Gastroesophageal sphincter (tissue), 3 donors: ENCODE data around the gene LAMTOR1.

Experiments used
- EP300 ChIP-seq: sonication (generic); formaldehyde crosslinking; IDR thresholded peaks from one replicate; pipeline ENCODE4 v1.6.1; 2017; ENCODE audit warnings: antibody characterized with exemption, mild to moderate bottlenecking
- POLR2A ChIP-seq, 2 donors: fragments of 450-650 bp; IDR thresholded peaks; one replicate each; pipeline ENCODE4 v1.6.1; 2017; ENCODE audit warnings: antibody characterized with exemption in 2 of 2, mild to moderate bottlenecking in 2 of 2, moderate library complexity in 1 of 2
- POLR2AphosphoS5 ChIP-seq: sonication (generic); formaldehyde crosslinking; IDR thresholded peaks from one replicate; pipeline ENCODE4 v1.6.1; 2017; ENCODE audit warnings: antibody characterized with exemption
- TF ChIP-seq, protein P1 (sequence below), 4 experiments: fragments of 200-600 bp in 2 of 4; fragments of 450-650 bp in 2 of 4; sonication (generic) in 1 of 4; IDR thresholded peaks; one replicate each; pipeline ENCODE4 v1.5.1; 2017 to 2019; ENCODE audit warnings: antibody characterized with exemption in 4 of 4, mild to moderate bottlenecking in 2 of 4, moderate library complexity in 2 of 4

DNA sequence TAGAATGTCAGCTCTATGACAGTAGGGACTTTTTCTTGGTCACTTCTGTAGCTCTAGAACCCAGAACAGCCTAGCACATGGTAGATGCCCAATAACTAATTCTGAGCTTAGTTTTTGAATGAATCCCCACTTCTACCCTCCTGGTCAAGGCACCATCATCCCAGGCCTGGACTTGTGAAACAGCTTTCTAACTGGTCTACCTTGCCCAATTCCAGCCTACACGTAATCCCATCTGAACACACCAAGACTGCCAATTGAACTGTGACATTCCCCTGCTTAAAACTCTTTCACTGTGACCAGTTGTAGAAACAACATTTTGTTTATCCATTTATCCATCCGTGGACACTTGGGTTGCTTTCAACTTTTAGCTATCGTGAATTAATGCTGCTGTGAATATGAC is 26.3 kb upstream of the LAMTOR1 start:
- TF ChIP-seq, protein P1, sequence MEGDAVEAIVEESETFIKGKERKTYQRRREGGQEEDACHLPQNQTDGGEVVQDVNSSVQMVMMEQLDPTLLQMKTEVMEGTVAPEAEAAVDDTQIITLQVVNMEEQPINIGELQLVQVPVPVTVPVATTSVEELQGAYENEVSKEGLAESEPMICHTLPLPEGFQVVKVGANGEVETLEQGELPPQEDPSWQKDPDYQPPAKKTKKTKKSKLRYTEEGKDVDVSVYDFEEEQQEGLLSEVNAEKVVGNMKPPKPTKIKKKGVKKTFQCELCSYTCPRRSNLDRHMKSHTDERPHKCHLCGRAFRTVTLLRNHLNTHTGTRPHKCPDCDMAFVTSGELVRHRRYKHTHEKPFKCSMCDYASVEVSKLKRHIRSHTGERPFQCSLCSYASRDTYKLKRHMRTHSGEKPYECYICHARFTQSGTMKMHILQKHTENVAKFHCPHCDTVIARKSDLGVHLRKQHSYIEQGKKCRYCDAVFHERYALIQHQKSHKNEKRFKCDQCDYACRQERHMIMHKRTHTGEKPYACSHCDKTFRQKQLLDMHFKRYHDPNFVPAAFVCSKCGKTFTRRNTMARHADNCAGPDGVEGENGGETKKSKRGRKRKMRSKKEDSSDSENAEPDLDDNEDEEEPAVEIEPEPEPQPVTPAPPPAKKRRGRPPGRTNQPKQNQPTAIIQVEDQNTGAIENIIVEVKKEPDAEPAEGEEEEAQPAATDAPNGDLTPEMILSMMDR (IDR thresholded peaks at IDR 0.05), result no peak
- TF ChIP-seq EP300 (no peak), POLR2A (IDR thresholded peaks at IDR 0.05) (no peak), POLR2AphosphoS5 (no peak)
